Adrenal gland (tissue), 5 donors: ENCODE measurements around the gene DPEP2.
"Not testable (repeated sequence)": the region's sequence is repeated elsewhere in the genome, so short reads cannot be mapped to it uniquely, and the experiment has no call there.

Experiments
- CTCF ChIP-seq, 6 experiments: fragments of 450-650 bp in 4 of 6; fragments of 200-600 bp in 2 of 6; sonication (generic) in 1 of 6; IDR thresholded peaks; 1 replicate in 5 of 6; 2 replicates in 1 of 6; pipeline versions ENCODE4 v1.5.1 to v1.8.0; 2016 to 2021; ENCODE audit warnings: antibody characterized with exemption in 6 of 6, mild to moderate bottlenecking in 2 of 6, moderate library complexity in 1 of 6
- POLR2A ChIP-seq, 2 donors: fragments of 450-650 bp; IDR thresholded peaks; one replicate each; pipeline ENCODE4 v1.6.1; 2017; ENCODE audit warnings: antibody characterized with exemption in 2 of 2, mild to moderate bottlenecking in 2 of 2, moderate library complexity in 1 of 2
- donor health status: DM: no; HTN: no; CAD: no.

- not testable (repeated sequence) for TF ChIP-seq CTCF, POLR2A (IDR thresholded peaks at IDR 0.05)
Measured at GRCh38 chr16:67937713-67938112, 61.6 kb downstream of the DPEP2 start.
